Subcutaneous abdominal adipose tissue (tissue), 5 donors: ENCODE data around the gene UBR3.

Experiments used
- H3K27ac ChIP-seq: one replicate; pipeline ENCODE4 v1.7.0; 2013; ENCODE audit warnings: low read depth, mild to moderate bottlenecking, inconsistent platforms, low read length, moderate library complexity
- H3K27me3 ChIP-seq, 5 donors: one replicate each; pipeline ENCODE4 v1.7.0; 2013; ENCODE audit warnings: low read length in 5 of 5, inconsistent platforms in 1 of 5; ENCODE audit not compliant: control insufficient read depth in 5 of 5, insufficient read depth in 4 of 5
- H3K36me3 ChIP-seq, 5 donors: one replicate each; pipeline ENCODE4 v1.7.0; 2013; ENCODE audit warnings: low read length in 5 of 5; ENCODE audit not compliant: control insufficient read depth in 5 of 5, insufficient read depth in 5 of 5
- H3K4me1 ChIP-seq, 5 donors: one replicate each; pipeline ENCODE4 v1.7.0; 2013; ENCODE audit warnings: low read length in 5 of 5, mild to moderate bottlenecking in 3 of 5, moderate library complexity in 1 of 5; ENCODE audit not compliant: control insufficient read depth in 5 of 5, insufficient read depth in 5 of 5
- H3K4me3 ChIP-seq, 5 donors: one replicate each; pipeline ENCODE4 v1.7.0; 2013; ENCODE audit warnings: low read length in 5 of 5, low read depth in 1 of 5
- H3K9ac ChIP-seq, 5 donors: one replicate each; pipeline ENCODE4 v1.7.0; 2013; ENCODE audit warnings: low read length in 5 of 5, mild to moderate bottlenecking in 4 of 5, moderate library complexity in 3 of 5
- H3K9me3 ChIP-seq, 5 donors: one replicate each; pipeline ENCODE4 v1.7.0; 2013; ENCODE audit warnings: low read length in 5 of 5; ENCODE audit not compliant: control insufficient read depth in 5 of 5
- donor health status: healthy.
- donor health status: healthy.
- donor health status: healthy.
- donor health status: healthy.
- donor health status: healthy.

UBR3 gene

DNA sequence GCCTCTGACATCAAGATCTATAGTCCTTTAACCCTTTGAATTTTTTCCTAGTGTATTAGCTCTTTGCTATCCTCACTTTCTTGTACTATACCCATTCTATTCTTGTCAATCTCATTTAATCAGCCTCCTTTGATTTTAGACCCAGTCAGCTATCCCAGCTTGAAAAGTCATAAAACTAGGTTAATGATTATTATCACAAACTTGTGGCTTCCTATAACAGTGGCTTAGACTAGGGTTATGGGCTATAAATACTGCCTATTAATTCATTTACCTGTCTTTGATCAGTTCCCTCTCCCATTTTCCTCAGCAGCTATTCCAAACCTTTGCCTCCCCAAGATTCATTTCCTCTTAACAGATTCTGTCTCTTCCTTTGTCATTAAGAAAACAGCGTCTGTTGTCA is 174.8 kb downstream of the UBR3 start:
- H3K9me3 ChIP-seq = peaks cover 0 to 8% (median 7%) of the 10 kb centered on the region in 5 donors
- H3K9ac ChIP-seq = no peak overlapping the region
- no peak overlapping the region for H3K27ac ChIP-seq
- peaks cover 0 to 12% (median 0%) of the 10 kb centered on the region in 5 donors for H3K4me1 ChIP-seq
- H3K4me3 ChIP-seq = no peak overlapping the region
- peaks cover 25 to 45% (median 31%) of the 10 kb centered on the region in 5 donors for H3K36me3 ChIP-seq
- H3K27me3 ChIP-seq = no peaks in the 10 kb centered on the region

DNA sequence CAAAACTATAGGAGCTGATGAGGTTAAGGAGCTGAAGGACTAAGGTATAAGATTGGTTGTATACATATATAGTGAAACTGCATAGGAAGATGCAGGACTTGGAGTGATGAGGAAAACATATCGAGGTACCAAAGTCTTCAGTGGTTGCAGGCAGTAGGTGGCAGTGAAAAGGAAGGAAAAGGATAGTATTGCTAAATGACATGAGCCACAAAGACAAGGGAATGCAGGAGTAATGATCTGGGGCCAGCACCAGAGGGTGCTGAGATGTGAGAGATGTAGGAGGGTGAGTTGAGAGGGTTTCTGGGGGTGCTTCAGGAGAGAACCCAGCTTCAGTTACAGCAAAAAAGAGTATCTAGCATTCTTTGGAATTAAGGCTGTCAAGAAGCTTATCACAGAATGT is 178.4 kb downstream of the UBR3 start:
- peaks cover 0 to 12% (median 0%) of the 10 kb centered on the region in 5 donors for H3K4me1 ChIP-seq
- peaks cover 25 to 44% (median 34%) of the 10 kb centered on the region in 5 donors for H3K36me3 ChIP-seq

DNA sequence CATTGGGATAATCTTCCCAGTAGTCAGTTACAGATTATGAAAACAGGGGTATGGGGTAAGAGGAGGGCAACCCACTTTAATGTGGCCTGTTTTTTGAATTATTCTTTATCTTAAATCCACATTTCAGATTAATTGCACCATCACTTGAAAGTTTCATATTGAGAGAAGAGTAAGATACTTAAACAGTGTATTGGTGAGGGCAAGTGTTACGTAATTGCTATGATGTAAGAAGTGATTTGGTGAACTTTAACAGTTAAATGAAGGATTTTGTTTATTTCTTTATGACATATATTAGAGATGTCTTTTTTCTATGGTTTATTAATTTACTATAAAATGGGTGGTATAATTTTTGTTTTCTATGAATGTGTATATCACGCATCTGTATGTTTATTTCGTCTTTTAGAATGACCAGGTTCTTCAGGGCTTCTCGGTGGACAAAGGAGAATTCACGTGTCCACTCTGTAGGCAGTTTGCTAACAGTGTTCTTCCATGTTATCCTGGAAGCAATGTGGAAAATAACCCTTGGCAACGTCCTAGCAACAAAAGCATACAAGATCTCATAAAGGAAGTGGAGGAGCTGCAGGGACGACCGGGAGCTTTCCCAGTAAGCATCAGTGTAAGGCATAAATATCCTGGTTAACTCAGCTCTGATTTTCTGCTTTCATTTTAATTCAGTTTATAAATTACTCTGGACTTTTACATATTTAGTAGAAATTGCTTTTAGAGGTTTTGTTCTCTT is 179.5 kb downstream of the UBR3 start:
- Histone ChIP-seq H3K36me3 (peaks cover 22 to 44% (median 34%) of the 10 kb centered on the region in 5 donors), H3K27me3 (no peaks in the 10 kb centered on the region), H3K27ac (no peak overlapping the region)

More for the DNA sequence above, 178.4 kb downstream of the UBR3 start:
- no peaks in the 10 kb centered on the region for H3K27me3 ChIP-seq
- no peak overlapping the region for H3K9ac ChIP-seq
- H3K9me3 ChIP-seq = no peaks in the 10 kb centered on the region
- no peak overlapping the region for H3K4me3 ChIP-seq
- H3K27ac ChIP-seq = no peak overlapping the region

DNA sequence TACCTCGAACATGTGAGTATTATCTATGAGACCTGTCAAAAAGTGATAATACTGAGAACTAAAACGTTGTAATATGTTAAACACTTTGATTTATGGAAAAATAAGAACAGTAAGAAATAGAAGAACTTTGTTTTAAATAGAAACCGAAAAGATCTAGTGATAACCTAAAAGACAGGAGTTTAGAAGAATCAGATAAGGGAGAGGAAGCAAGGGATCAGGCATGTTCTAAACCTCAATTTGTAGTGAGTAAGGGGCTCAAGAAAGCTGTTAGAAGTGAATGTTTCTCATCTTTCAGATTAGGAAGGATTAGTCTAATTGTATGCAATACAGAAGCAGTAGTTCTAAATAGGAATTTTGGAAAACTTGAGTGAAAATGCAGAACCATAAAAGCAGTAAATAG is 182.0 kb downstream of the UBR3 start:
- H3K9ac ChIP-seq = no peak overlapping the region
- peaks cover 13 to 24% (median 16%) of the 10 kb centered on the region in 5 donors for H3K36me3 ChIP-seq
- H3K4me1 ChIP-seq = peaks cover 0 to 12% (median 0%) of the 10 kb centered on the region in 5 donors
- no peak overlapping the region for H3K27ac ChIP-seq
- no peaks in the 10 kb centered on the region for H3K9me3 ChIP-seq
- no peaks in the 10 kb centered on the region for H3K27me3 ChIP-seq
- H3K4me3 ChIP-seq = no peak overlapping the region

More for the DNA sequence above, 179.5 kb downstream of the UBR3 start:
- no peak overlapping the region for H3K9ac ChIP-seq
- no peak overlapping the region for H3K4me3 ChIP-seq
- no peaks in the 10 kb centered on the region for H3K9me3 ChIP-seq
- H3K4me1 ChIP-seq = peaks cover 0 to 12% (median 0%) of the 10 kb centered on the region in 5 donors

DNA sequence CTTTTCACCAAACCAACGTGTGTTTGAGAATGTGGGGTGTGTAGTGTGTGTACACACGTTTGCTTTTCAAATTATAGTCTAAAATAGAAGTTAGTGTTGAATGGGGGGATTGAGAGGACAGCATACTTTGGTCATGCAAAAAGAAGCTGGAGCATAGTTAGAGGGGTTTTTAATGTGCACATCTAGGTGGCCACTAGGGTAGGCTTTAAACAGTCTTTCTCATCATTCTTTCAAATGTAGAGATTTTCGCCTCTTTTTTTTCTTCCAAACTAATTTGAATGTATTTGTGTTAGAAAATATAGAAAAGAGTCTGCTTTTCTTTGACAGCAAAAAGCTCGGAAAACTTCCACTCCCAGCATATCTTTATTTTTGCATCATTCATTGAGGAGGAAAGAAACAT is 185.5 kb downstream of the UBR3 start:
- Histone ChIP-seq H3K4me3 (no peak overlapping the region), H3K27me3 (no peaks in the 10 kb centered on the region), H3K9ac (no peak overlapping the region)

DNA sequence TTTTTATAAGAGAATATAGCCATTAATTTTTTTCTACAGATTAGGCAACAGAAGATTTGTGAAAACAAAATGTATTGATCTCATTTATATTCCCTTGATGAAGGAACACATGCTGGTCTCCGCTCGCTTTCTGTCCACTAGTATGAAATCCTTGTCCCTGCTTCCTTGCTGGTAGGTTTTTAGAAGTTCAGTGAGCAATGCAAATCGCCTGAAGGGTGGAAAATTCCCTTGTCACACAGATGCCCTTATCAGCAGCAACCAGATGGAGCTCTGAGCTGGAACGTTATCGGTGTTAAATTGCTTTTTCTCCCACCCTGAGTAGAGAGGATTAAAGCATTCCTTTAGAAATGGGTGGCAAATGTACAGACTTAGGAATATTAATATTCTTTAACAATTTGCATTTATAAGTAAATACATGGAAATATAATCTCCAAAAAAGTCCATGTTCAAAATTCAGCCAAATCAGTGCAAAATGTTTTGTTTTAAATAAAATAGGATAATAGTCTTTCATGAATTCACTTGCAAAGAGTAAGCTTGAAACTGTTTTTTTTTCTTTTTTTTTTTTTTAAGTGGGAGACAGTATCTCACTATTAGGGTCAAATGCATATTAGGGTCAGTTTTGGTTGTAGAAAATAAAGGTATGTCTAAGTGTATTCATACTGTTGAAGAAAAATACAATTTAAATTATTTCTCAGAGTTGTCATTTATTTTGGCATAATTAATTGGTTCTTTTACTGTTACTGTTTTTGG is 186.7 kb downstream of the UBR3 start:
- no peaks in the 10 kb centered on the region for H3K27me3 ChIP-seq
- no peak overlapping the region for H3K9ac ChIP-seq
- peaks cover 3 to 10% (median 4%) of the 10 kb centered on the region in 5 donors for H3K36me3 ChIP-seq
- H3K27ac ChIP-seq = no peak overlapping the region
- peaks cover 2 to 17% (median 5%) of the 10 kb centered on the region in 5 donors for H3K4me1 ChIP-seq
- H3K4me3 ChIP-seq = no peak overlapping the region
- no peaks in the 10 kb centered on the region for H3K9me3 ChIP-seq

More for the DNA sequence above, 185.5 kb downstream of the UBR3 start:
- Histone ChIP-seq H3K9me3 (no peaks in the 10 kb centered on the region), H3K36me3 (peaks cover 3 to 10% (median 5%) of the 10 kb centered on the region in 5 donors), H3K4me1 (peaks cover 0 to 5% (median 0%) of the 10 kb centered on the region in 5 donors), H3K27ac (no peak overlapping the region)

DNA sequence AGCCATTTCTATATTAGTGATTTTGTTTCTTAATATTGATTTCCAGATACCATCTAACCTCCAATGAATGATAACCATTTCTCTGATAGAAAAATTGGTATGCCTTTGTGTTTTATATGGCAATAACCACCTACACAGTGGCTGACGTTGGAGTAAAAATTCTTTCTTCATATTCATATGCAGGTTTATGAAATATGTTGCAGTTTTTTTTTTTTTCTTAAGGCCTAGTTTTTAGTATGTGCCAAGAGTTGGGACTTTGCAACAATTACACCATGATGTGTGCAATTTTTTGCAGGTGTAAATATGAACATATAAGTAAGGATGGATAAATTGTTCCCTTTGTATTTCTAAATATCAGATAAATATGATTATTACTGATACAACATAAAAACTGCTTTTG is 187.5 kb downstream of the UBR3 start:
- no peaks in the 10 kb centered on the region for H3K9me3 ChIP-seq

DNA sequence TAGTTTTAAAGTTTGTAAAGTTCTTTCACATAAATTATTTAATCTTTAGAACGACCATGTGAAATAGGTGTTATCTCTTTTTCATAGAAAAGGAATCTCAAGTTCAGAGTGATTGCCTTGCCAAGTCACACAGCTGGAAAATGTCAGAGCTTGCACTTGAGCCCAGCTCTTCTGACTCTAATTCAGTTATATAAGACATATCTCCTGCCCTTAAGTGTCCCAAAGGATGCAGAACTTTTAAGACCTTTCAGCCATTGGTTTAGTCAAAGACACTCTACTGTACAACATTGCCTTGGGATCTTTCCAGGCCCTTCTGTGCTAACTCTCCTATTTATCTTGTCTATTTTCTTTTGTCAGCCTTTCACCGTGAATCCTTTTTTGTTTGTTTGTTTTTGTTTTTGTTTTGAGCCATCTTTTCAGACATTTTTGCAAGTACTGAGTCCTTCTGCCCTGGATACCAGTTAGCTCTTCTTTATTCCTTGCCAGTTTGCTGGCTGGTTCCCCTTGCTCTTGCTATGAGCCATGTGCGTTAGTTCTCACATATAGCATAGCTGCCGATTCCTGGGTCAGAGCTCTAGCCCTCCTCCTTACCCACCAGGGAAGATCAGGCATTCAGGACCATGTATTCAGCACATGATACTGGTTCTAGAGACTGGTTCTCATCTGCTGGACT is 190.7 kb downstream of the UBR3 start:
- Histone ChIP-seq H3K9me3 (no peaks in the 10 kb centered on the region), H3K27ac (peak overlapping the region; percentile 45), H3K36me3 (peaks cover 0 to 5% (median 2%) of the 10 kb centered on the region in 5 donors), H3K4me1 (peaks cover 2 to 26% (median 8%) of the 10 kb centered on the region in 5 donors), H3K27me3 (no peaks in the 10 kb centered on the region), H3K4me3 (peak overlapping the region in 1 of 5 donors; percentile 23), H3K9ac (no peak overlapping the region)

More for the DNA sequence above, 187.5 kb downstream of the UBR3 start:
- no peak overlapping the region for H3K9ac ChIP-seq
- no peaks in the 10 kb centered on the region for H3K27me3 ChIP-seq
- no peak overlapping the region for H3K27ac ChIP-seq
- no peak overlapping the region for H3K4me3 ChIP-seq
- peaks cover 2 to 22% (median 5%) of the 10 kb centered on the region in 5 donors for H3K4me1 ChIP-seq
- peaks cover 3 to 7% (median 3%) of the 10 kb centered on the region in 5 donors for H3K36me3 ChIP-seq

DNA sequence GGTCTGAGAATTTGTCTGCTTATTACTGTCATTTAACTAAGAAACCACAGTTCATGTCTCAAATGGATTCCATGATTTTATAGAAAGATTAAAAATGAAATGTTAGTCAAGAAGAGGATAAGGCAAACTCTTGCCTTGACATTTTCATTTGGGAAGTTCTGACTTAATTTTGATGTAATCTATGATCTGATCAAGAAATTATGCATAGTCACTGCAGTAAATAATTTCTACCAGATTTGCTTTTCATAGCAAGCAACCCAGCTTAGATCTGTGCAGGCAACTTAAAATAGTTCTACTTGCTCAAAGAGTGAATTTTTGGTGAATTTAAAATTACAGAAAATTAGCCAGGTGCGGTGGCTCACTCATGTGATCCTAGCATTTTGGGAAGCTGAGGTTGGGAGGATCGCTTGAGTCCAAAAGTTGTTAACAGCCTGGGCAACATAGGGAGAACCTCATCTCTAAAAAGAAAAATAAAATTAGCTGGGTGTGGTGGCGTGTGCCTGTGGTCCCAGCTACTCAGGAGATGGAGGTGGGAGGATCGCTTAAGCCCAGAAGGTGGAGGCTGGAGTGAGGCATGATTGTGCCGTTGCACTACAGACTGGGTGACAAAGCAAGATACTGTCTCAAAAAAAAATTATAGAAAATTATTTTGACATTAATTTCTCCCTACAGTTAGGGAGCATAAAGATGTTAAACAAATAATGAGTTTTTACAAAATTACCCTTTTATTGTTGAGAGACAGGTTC is 192.0 kb downstream of the UBR3 start:
- H3K4me3 ChIP-seq = no peak overlapping the region
- H3K27me3 ChIP-seq = no peaks in the 10 kb centered on the region
- no peaks in the 10 kb centered on the region for H3K9me3 ChIP-seq
- peaks cover 0 to 2% (median 2%) of the 10 kb centered on the region in 5 donors for H3K36me3 ChIP-seq
- H3K4me1 ChIP-seq = peaks cover 2 to 26% (median 8%) of the 10 kb centered on the region in 5 donors
- H3K9ac ChIP-seq = no peak overlapping the region
- H3K27ac ChIP-seq = no peak overlapping the region
